Epithelial cell of proximal tubule (primary cell): ENCODE results near the gene CIROP. TPM values are rescaled to one million over a fixed set of nuclear protein-coding genes. Genes with fewer than 3 reads are reported as not detected.
A peak's percentile ranks its signal among the peaks of the same experiment; 100 is the strongest.

Experiments
- DNase-seq: peaks from one replicate; pipeline ENCODE4 v3.0.0-alpha.2; 2011; ENCODE audit warnings: low read depth
- H3K4me3 ChIP-seq: 2 replicates; pipeline ENCODE4 v1.5.1; 2011; ENCODE audit warnings: low read depth, mild to moderate bottlenecking, low read length
- total RNA-seq: library from RNA; depleted of rRNA; stranded (reverse); fragments of >200 nt; gene quantifications from 2 replicates; pipeline ENCODE4 v1.2.3, GENCODE V29; 2015
- TF ChIP-seq, protein P1 (sequence below): conservative IDR thresholded peaks from 2 replicates; pipeline ENCODE4 v1.5.1; 2012; ENCODE audit warnings: low read depth, mild to moderate bottlenecking, low read length

The CIROP gene
- total RNA-seq, 1 donor from 2014 or later: not detected

DNA sequence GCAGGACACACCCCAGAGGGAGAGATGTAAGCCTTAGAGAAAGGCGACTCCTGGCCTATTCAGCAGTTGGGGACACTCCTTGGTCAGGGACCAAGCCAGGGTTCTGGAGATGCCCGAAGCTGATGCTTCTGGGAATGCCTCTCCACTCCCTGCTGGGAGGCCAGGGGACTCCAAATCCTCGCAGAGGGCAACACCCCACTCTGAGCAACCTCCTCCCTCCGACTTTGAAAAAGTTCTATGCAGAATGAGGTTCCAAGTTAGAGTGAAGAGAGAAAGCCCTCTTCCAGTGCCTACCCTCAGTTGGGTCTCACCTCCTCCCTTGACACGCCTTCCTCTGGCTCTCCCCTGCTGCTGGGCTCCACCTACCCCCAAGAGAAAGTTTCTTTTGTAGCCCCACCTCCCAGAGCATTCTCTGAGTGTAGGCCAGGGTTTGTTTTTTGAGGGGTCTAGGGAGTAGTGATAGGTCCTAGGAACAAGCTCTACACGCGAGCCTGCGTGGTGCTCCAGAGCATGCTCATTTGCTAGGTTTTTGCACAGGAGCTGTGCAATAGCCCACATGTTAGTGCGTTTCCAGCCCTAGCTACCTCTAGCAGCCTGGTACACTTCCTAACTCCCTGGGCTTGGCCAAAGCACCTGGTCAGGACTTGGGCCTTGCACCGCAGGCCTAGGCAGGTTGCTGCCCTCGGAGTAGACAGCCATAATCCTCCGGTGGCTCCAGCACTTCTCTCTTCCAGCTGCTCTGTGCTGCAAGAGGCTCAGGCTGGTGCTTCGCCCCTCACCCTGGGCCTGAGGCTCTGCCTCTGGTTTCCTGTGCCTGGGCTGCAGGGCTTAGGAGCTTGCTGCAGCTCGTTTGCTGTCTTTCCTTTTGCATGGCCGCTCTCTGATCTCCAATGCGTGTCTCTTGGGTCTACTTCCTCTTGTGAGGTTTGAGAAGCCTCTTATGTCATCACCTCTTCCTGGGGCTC, 14.9 kb upstream of the CIROP start:
- no peak overlapping the region for H3K4me3 ChIP-seq
- no peak for DNase-seq
- TF ChIP-seq, protein P1, sequence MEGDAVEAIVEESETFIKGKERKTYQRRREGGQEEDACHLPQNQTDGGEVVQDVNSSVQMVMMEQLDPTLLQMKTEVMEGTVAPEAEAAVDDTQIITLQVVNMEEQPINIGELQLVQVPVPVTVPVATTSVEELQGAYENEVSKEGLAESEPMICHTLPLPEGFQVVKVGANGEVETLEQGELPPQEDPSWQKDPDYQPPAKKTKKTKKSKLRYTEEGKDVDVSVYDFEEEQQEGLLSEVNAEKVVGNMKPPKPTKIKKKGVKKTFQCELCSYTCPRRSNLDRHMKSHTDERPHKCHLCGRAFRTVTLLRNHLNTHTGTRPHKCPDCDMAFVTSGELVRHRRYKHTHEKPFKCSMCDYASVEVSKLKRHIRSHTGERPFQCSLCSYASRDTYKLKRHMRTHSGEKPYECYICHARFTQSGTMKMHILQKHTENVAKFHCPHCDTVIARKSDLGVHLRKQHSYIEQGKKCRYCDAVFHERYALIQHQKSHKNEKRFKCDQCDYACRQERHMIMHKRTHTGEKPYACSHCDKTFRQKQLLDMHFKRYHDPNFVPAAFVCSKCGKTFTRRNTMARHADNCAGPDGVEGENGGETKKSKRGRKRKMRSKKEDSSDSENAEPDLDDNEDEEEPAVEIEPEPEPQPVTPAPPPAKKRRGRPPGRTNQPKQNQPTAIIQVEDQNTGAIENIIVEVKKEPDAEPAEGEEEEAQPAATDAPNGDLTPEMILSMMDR: no peak

- no peak for DNase-seq
- TF ChIP-seq, protein P1: no peak
- no peak within 1 kb of the TSS for H3K4me3 ChIP-seq
Measured at GRCh38 chr14:23118506-23119362, 13.9 kb upstream of the CIROP start, which contains the start of gene CEBPE. Gene CEBPE, minus strand, starts transcription at chr14:23119255. Its CDS starts 164 bp downstream, at chr14:23119091.

- H3K4me3 ChIP-seq: no peak overlapping the region
- DNase-seq: no peak
- TF ChIP-seq, protein P1: no peak
Measured at GRCh38 chr14:23117371-23118020, 12.7 kb upstream of the CIROP start.

GRCh38 chr14:23115918-23116317, 11.1 kb upstream of the CIROP start:
- H3K4me3 ChIP-seq: no peak overlapping the region
- TF ChIP-seq, protein P1: no peak
- no peak for DNase-seq

GRCh38 chr14:23115039-23115731, 10.4 kb upstream of the CIROP start:
- H3K4me3 ChIP-seq: no peak overlapping the region
- DNase-seq: peak; percentile 74
- TF ChIP-seq, protein P1: no peak

- no peak overlapping the region for H3K4me3 ChIP-seq
- TF ChIP-seq, protein P1: peak; percentile 5
- no peak for DNase-seq
Measured at GRCh38 chr14:23114669-23115038, 9.9 kb upstream of the CIROP start.
